ENCODE results near the gene DCAF15.
"Not testable (repeated sequence)": the region's sequence is repeated elsewhere in the genome, so short reads cannot be mapped to it uniquely, and the experiment has no call there.

Gene DCAF15

DNA sequence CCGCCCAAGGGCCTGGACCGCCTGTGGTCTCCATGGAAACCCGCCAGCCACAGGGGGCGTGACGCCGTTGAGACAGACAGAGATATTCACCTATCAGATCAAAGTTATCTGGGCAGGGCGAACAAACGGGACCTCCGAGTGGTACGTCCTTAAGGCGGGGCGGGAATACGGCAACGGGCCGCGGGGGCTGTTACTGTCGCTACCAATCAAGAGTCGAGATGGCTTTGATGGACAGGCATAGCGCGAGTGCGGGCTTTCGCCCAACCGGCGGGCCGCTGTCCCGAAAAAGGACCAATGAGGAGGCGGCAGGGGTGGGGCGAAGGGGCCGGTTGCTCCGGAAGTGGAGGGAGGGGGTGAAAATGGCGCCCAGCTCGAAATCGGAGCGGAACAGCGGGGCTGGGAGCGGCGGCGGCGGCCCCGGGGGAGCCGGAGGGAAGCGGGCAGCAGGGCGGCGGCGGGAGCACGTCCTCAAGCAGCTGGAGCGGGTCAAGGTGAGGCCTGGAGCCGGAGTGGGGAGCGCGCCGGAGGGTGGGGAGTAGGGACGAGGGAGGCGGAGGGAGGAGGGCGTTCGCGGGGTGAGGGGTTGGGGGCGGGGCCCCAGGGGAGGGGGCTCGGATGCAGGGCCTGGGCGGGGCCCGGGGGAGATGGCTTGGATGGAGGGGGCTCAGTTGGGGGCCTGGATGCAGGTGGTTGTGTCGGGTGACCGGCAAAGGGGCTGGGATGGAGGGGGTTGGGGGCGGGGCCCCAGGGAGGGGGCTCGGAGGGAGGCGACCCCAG, at the start of gene DCAF15:
TSS of gene DCAF15 (plus strand) at position 356 of the 777 bp plus-strand sequence. CDS start at position 360, 4 bp downstream.
- DNase-seq: peak; percentile 98 to 99

DNA sequence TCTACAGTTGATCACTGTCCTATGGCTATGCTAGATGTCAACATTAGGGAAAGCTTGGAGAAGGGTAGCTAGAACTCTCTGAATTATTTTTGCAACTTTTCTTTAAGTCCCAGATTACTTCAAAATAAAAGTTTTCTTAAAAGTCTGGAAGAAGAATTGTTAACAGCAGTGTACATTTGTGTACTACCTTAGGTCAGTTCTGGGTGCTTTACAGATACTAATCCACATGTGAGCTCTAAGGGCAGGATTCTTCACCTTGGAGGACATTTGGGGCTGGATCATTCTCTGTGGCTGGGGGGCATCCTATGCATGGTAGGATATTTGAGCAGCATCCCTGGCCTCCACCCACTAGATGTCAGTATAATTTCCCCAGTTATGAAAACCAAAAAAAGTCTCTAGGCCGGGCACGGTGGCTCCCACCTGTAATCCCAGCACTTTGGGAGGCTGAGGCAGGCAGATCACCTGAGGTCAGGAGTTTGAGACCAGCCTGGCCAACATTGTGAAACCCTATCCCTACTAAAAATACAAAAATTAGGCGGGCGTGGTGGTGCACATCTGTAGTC, 49.2 kb upstream of the DCAF15 start:
- no peak for DNase-seq

- peak; percentile 39 to 63 for DNase-seq
These were observed 46.4 kb upstream of the DCAF15 start, which contains the start of the genes BRME1 and CC2D1A for GRCh38 chr19:13905634-13906520. Gene BRME1 (minus strand): TSS chr19:13906117. CDS start chr19:13904892, 1,225 bp downstream. Gene CC2D1A (plus strand): TSS chr19:13906201. CDS start chr19:13906442, 241 bp downstream.

DNA sequence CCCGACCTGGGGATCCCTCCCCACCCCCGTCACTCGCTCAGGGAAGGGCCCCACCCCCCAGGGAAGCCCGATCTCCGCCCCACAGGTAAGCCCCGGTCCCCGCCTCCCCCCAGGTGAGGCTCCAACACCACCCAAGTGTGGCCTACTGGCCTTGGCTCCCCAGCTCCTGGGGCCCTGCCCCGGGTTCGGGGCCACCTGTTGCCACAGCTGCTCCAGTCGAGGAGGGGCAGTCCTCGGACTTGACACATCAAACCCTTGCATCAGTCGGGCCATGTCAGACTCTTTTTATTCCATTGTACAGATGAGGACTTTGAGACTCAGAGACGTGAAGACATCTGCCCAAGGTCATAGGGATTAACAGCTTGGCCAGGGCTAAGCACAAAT, 45.8 kb upstream of the DCAF15 start:
- DNase-seq: no peak

- no peak for DNase-seq
These were observed 45.4 kb upstream of the DCAF15 start for GRCh38 chr19:13906910-13907309.

DNA sequence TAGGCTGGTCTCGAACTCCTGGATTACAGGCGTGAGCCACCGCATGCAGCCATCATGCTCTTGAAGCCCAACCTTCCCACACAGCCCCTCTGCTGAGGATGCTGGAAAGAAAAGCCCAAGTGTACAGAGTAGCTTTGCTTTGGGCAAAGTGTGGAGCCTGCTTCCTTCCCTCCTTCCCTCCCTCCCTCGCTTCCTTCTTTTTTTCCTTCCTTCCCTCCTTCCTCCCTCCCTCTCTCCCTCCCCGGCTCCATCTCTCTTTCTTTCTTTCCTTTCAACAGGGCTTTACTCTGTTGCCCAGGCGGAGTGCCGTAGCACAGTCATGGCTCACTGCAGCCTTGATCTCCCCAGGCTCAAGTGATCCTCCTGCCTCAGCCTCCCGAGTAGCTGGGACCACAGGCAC, 43.6 kb upstream of the DCAF15 start:
- no peak for DNase-seq

GRCh38 chr19:13909430-13909829, 42.9 kb upstream of the DCAF15 start:
- DNase-seq: no peak

GRCh38 chr19:13913352-13913751, 39.0 kb upstream of the DCAF15 start:
- no peak for DNase-seq

DNA sequence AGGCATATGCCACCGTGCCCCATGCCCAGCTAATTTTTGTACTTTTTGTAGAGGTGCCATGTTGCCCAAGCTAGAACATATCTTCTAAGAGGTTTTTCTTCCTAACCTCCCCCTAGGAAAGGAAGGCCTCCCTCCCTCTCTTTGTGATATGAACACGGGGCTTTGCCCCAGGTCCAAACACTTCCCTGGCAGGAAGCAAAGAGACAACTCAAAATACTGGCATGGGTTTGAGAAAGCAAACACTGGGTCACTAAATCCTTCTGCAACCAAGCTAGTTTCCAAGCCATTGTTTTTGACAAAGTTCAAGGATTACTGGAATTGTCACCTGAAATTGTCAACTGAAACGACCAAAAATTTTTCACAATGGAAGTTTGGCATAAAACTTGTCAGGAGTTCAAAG, 37.5 kb upstream of the DCAF15 start:
- DNase-seq: no peak

- DNase-seq: no peak
These were observed 34.4 kb upstream of the DCAF15 start for GRCh38 chr19:13917888-13918406.

GRCh38 chr19:13918726-13919411, 33.4 kb upstream of the DCAF15 start:
- no peak for DNase-seq

DNA sequence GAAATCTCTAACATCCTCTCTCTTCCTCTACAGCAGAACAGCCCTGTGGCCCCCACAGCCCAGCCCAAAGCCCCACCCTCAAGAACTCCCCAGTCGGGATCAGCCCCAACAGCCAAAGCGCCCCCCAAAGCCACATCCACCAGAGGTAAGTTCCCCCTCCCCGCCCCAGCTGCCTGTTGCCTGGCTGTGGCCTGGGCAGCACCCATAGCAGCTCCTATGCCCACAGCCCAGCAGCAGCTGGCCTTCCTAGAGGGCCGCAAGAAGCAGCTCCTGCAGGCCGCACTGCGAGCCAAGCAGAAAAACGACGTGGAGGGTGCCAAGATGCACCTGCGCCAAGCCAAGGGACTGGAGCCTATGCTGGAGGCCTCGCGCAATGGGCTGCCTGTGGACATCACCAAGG, 31.8 kb upstream of the DCAF15 start:
- DNase-seq: no peak

DNA sequence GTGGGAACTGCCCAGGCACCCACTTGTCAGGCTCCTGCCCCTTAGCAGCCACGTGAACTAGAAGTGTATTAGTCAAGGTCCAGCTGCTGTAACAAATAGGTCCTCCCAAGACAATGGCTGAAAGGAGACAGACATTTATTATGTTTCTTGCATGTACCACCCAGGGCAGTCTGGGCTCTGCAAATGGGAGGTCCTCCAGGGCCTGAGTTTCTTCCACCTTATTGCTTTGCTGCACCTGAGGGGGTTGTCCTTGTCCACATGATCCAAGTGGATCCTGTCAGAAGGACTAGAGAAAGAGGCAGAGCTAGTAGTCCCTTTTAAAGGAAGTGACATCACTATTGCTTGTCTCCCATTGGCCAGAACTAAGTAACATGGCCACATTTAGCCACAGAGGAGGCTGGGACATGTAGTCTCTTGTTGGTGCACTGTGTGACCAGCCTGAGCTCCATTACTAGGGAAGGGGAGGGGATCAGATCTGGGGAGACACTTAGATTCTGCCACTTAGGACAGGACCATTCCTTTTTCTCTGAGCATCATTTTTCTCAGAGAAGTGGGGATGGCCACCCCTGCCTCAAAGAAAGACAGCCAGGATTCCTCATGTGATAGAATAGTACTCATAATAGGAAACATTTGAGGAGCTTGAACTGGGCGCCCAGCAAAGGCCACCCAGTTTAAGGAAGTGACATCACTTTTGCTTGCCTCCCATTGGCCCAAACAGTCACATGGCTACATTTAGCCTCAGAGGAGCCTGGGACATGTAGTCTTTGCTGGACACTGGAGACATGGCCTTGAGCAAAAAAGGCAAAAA, 31.2 kb upstream of the DCAF15 start:
- no peak for DNase-seq

DNA sequence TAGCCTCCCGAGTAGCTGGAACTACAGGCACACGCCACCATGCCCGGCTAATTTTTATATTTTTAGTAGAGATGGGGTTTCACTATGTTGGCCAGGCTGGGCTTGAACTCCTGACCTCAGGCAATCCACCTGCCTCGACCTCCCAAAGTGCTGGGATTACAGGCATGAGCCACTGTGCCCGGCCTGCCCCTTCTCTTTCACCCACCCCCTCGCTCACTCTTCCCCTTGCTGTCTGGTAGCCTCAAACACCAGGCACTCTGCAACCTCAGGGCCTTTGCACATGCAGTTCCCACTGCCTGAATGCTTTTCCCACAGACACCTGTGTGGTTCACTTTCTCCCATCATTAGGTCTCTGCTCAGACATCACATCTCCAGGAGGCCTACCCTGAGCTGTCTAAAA, 30.2 kb upstream of the DCAF15 start:
- not testable (repeated sequence) for DNase-seq

- DNase-seq: no peak
These were observed 28.9 kb upstream of the DCAF15 start for GRCh38 chr19:13923194-13923987.

- no peak for DNase-seq
These were observed 26.3 kb upstream of the DCAF15 start for GRCh38 chr19:13926010-13926409.

DNA sequence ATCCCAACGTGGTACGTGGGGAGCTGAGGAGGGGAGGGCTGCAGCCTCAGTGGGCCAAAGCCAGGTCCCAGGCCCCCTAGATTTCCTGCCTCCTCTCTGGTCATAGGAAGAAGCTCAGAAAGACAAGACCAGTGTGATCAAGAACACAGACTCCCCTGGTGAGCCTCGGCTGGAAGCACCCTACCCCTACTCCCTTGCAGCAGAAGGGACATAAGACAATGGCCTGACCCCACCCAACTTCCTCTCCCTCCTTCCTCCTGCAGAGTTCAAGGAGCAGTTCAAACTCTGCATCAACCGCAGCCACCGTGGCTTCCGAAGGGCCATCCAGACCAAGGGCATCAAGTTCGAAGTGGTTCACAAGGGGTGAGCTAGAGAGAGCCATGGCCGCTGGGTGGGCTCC, 25.6 kb upstream of the DCAF15 start:
- no peak for DNase-seq

- no peak for DNase-seq
These were observed 23.0 kb upstream of the DCAF15 start for GRCh38 chr19:13929340-13929739.

DNA sequence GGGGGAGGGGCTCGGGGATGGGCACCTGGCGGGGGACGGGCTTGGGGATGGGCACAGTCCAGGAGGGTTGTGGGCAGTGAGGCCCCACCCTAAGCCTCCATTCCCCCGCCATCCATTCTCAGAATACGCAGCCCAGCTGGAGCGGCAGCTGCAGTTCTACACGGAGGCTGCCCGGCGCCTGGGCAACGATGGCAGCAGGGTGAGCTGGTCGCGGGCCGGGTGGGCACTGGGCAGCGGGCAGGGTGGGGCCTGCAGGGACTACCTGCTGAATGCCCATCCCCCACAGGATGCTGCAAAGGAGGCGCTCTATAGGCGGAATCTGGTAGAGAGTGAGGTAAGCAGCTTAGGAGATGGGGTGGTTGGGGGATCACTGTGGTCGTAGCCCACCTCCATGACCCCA, 22.4 kb upstream of the DCAF15 start:
- DNase-seq: no peak

DNA sequence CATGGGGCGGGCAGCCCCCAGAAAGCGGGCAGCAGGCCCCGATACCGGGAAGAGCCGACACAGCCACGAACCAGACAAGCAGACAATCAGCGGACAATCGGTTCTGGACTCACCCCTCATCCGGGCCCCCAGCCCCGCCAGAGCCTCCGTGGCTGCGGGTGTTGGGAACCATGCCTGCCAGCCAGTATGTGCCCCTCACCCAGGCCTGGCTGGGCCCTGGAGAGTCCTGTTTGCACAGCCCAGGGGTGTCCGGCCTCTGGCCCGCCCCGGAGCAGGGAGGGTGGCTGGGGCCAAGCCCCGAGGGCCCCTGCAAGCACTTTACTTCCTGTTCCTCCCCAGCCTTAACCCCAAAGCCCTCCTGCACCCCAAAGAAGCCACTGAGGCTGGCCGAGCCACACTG, 21.9 kb upstream of the DCAF15 start:
- DNase-seq: no peak
